CD4-positive, alpha-beta T cell (primary cell): Measurements from ENCODE around the gene RND2. TPM values are rescaled to one million over a fixed set of nuclear protein-coding genes. Genes with fewer than 3 reads are reported as not detected.

Experiments
- ATAC-seq: fragments of 200-7000 bp; cut with Tn5 transposase; one replicate; pipeline ENCODE4 v1.10.0; 2022; ENCODE audit warnings: mild to moderate bottlenecking; ENCODE audit not compliant: poor library complexity
- CTCF ChIA-PET: fragments of 350-600 bp; sonication (Branson Sonifier 250); formaldehyde crosslinking; loops from one replicate; lab custom pipeline; 2021; ENCODE audit warnings: antibody characterized with exemption, inconsistent platforms; lab: Charles Lee
- POLR2A ChIA-PET: fragments of 350-600 bp; sonication (Branson Sonifier 250); formaldehyde crosslinking; loops from one replicate; lab custom pipeline; 2021; ENCODE audit warnings: antibody characterized with exemption, inconsistent platforms; lab: Charles Lee
- DNase-seq, 14 experiments: peaks; one replicate each; pipeline ENCODE4 v3.0.0-alpha.2; 2013 to 2020; ENCODE audit warnings: mixed read lengths in 2 of 14
- H3K27ac ChIP-seq, 2 donors: one replicate each; pipeline versions ENCODE4 v1.5.1 to v1.7.0; 2013; ENCODE audit warnings: low read length in 2 of 2, low read depth in 1 of 2, mild to moderate bottlenecking in 1 of 2
- H3K27me3 ChIP-seq, 2 experiments: 1 replicate in 1 of 2; 2 replicates in 1 of 2; pipeline versions ENCODE4 v1.6.1 to v1.7.0; 2013; ENCODE audit warnings: low read length in 2 of 2, control low read depth in 1 of 2, mild to moderate bottlenecking in 1 of 2, moderate library complexity in 1 of 2; ENCODE audit not compliant: insufficient read depth in 2 of 2, control insufficient read depth in 1 of 2
- H3K36me3 ChIP-seq: one replicate; pipeline ENCODE4 v1.6.1; 2013; ENCODE audit warnings: low read length, control low read depth; ENCODE audit not compliant: insufficient read depth
- H3K4me1 ChIP-seq: one replicate; pipeline ENCODE4 v1.6.1; 2013; ENCODE audit warnings: low read length, control low read depth; ENCODE audit not compliant: insufficient read depth
- H3K4me3 ChIP-seq: one replicate; pipeline ENCODE4 v1.5.1; 2013; ENCODE audit warnings: mild to moderate bottlenecking, low read length, moderate library complexity
- H3K9me3 ChIP-seq, 2 experiments: 1 replicate in 1 of 2; 2 replicates in 1 of 2; pipeline versions ENCODE4 v1.6.1 to v1.7.0; 2013; ENCODE audit warnings: low read length in 2 of 2, mild to moderate bottlenecking in 2 of 2, control low read depth in 1 of 2, moderate library complexity in 1 of 2; ENCODE audit not compliant: control insufficient read depth in 1 of 2, insufficient read depth in 1 of 2
- H3K27ac Mint-ChIP-seq: one replicate; pipeline ENCODE4 v1.8.0; 2020; ENCODE audit warnings: mixed read lengths
- H3K27me3 Mint-ChIP-seq: one replicate; pipeline ENCODE4 v1.8.0; 2021; ENCODE audit warnings: mixed read lengths
- H3K36me3 Mint-ChIP-seq: one replicate; pipeline ENCODE4 v1.8.0; 2021; ENCODE audit warnings: low read depth, mixed read lengths
- H3K4me1 Mint-ChIP-seq: one replicate; pipeline ENCODE4 v1.8.0; 2021; ENCODE audit warnings: low read depth, mixed read lengths
- H3K4me3 Mint-ChIP-seq: one replicate; pipeline ENCODE4 v1.8.0; 2020; ENCODE audit warnings: mild to moderate bottlenecking, mixed read lengths
- H3K9me3 Mint-ChIP-seq: one replicate; pipeline ENCODE4 v1.8.0; 2020; ENCODE audit warnings: mixed read lengths
- CTCF ChIP-seq: fragments of 200-600 bp; IDR thresholded peaks from one replicate; pipeline ENCODE4 v1.8.0; 2022; ENCODE audit warnings: antibody characterized with exemption, mild to moderate bottlenecking
- intact Hi-C, 2 experiments: fragments of 100-400 bp; cut with DNase I in 1 of 2; cut with micrococcal nuclease in 1 of 2; formaldehyde crosslinking; loops; one replicate each; pipeline versions ENCODE4 v1.15.1 to v1.9.0; 2023 to 2025; cut with DNase I, micrococcal nuclease
- total RNA-seq, 174 experiments: library from RNA in 2 of 174; stranded (reverse) in 2 of 174; gene quantifications; one replicate each; pipeline ENCODE4 v1.2.3 and lab custom pipeline; 2021 to 2026

RND2 gene
- total RNA-seq, 2 experiments from 2014 or later: 0.27 to 0.28 TPM

GRCh38 chr17:43003542-43004172 is 21.4 kb upstream of the RND2 start:
- H3K36me3 ChIP-seq: peaks cover 46% of the 10 kb centered on the region
- DNase-seq (peak in 1 of 14 experiments; percentile 6), ATAC-seq (no peak)
- no peak overlapping the region for H3K27ac ChIP-seq
- no peaks in the 10 kb centered on the region for H3K27me3 ChIP-seq
- no peak for TF ChIP-seq CTCF
- Mint-ChIP-seq H3K36me3 (peaks cover 63% of the 10 kb centered on the region), H3K9me3 (no peaks in the 10 kb centered on the region), H3K27me3 (no peaks in the 10 kb centered on the region), H3K4me1 (peaks cover 26% of the 10 kb centered on the region), H3K4me3 (peak overlapping the region; percentile 48), H3K27ac (no peak overlapping the region)
- ChIA-PET CTCF (no interaction called here), POLR2A (interaction anchor here (1.0 kb wide), 1 partner anchor 21 kb away, joined by 3 read pairs; no protein-coding TSS in a partner anchor)
- intact Hi-C loops: no loop called here
- H3K9me3 ChIP-seq: no peaks in the 10 kb centered on the region
- peaks cover 44% of the 10 kb centered on the region for H3K4me1 ChIP-seq
- no peak overlapping the region for H3K4me3 ChIP-seq

GRCh38 chr17:43006639-43007551 is 18.1 kb upstream of the RND2 start, which contains the start of gene IFI35:
Gene IFI35 (plus strand): TSS chr17:43006784. CDS start chr17:43006948, 164 bp downstream.
- ChIA-PET POLR2A (interaction anchor here (0.6 to 2.9 kb wide), 11 partner anchors 9 to 382 kb away, joined by 3 to 58 read pairs (median 5); partner anchors contain the start of genes NBR1, RND2, RPL27 and TMEM106A), CTCF (interaction anchor here (1.0 to 1.7 kb wide), 4 partner anchors 9 to 477 kb away, joined by 4 to 14 read pairs (median 6); partner anchors contain the start of genes DHX8, NBR1, PTGES3L and RPL27)
- Mint-ChIP-seq H3K27me3 (no peaks in the 10 kb centered on the region), H3K36me3 (peaks cover 43% of the 10 kb centered on the region), H3K9me3 (no peaks in the 10 kb centered on the region), H3K4me1 (peaks cover 18% of the 10 kb centered on the region), H3K4me3 (peak within 1 kb of the TSS; percentile 99), H3K27ac (peak within 1 kb of the TSS; percentile 92)
- peak; percentile 72 for TF ChIP-seq CTCF
- DNase-seq (peak; percentile 77 to 91 (median 83)), ATAC-seq (peak; percentile 99)
- Histone ChIP-seq H3K27me3 (no peaks in the 10 kb centered on the region), H3K36me3 (peaks cover 27% of the 10 kb centered on the region), H3K27ac (peak within 1 kb of the TSS; percentile 75 to 88), H3K9me3 (no peaks in the 10 kb centered on the region), H3K4me1 (peaks cover 33% of the 10 kb centered on the region), H3K4me3 (peak within 1 kb of the TSS; percentile 93)
- intact Hi-C loops: loop anchor here (1.0 to 5.0 kb wide), 5 partner anchors 14 to 332 kb away; partner anchors contain the start of gene TMEM106A (in 1 of the 2)

- Mint-ChIP-seq H3K27ac (peak overlapping the region; percentile 3), H3K9me3 (no peaks in the 10 kb centered on the region), H3K27me3 (no peaks in the 10 kb centered on the region), H3K4me3 (peak overlapping the region; percentile 30), H3K4me1 (peaks cover 23% of the 10 kb centered on the region), H3K36me3 (peaks cover 46% of the 10 kb centered on the region)
- intact Hi-C loops: no loop called here
- DNase-seq: no peak
- POLR2A ChIA-PET: interaction anchor here (3.8 kb wide), 1 partner anchor 12 kb away, joined by 15 read pairs; the partner anchor contains the start of gene RPL27
- Histone ChIP-seq H3K4me1 (peaks cover 33% of the 10 kb centered on the region), H3K4me3 (no peak overlapping the region), H3K36me3 (peaks cover 32% of the 10 kb centered on the region), H3K9me3 (no peaks in the 10 kb centered on the region), H3K27ac (no peak overlapping the region), H3K27me3 (no peaks in the 10 kb centered on the region)
- no peak for ATAC-seq
- CTCF ChIA-PET: no interaction called here
- no peak for TF ChIP-seq CTCF
Observed at GRCh38 chr17:43010667-43011308, 14.2 kb upstream of the RND2 start.
